Keratinocyte (primary cell): ENCODE measurements around the gene PLCB3. TPM values are rescaled to one million over a fixed set of nuclear protein-coding genes. Genes with fewer than 3 reads are reported as not detected.
A peak's percentile ranks its signal among the peaks of the same experiment; 100 is the strongest.

Experiments
- DNase-seq: peaks from one replicate; pipeline ENCODE4 v3.0.0-alpha.2; 2011; ENCODE audit warnings: low read depth, missing footprints, low spot score
- FAIRE-seq: peaks from 2 replicates; lab custom pipeline; 2011; peaks lifted over from hg19 to GRCh38; lab: Jason Lieb, UNC
- H2AFZ ChIP-seq: 2 replicates; pipeline ENCODE4 v1.6.0; 2012; ENCODE audit warnings: low read length, control low read depth, inconsistent platforms; ENCODE audit not compliant: control insufficient read depth
- H3K27ac ChIP-seq: 2 replicates; pipeline ENCODE4 v1.5.1; 2011; ENCODE audit warnings: low read length; ENCODE audit not compliant: control insufficient read depth, insufficient read depth
- H3K27me3 ChIP-seq: 3 replicates; pipeline ENCODE4 v1.6.0; 2011; ENCODE audit warnings: low read length; ENCODE audit not compliant: control insufficient read depth, insufficient read depth; ENCODE audit errors: extremely low read depth
- H3K36me3 ChIP-seq, 2 experiments: 2 replicates in 1 of 2; 3 replicates in 1 of 2; pipeline ENCODE4 v1.5.1; 2011; ENCODE audit warnings: low read length in 2 of 2, mild to moderate bottlenecking in 1 of 2; ENCODE audit not compliant: control insufficient read depth in 2 of 2, insufficient read depth in 2 of 2; ENCODE audit errors: extremely low read depth in 1 of 2
- H3K4me1 ChIP-seq: 3 replicates; pipeline ENCODE4 v1.5.1; 2011; ENCODE audit warnings: low read length; ENCODE audit not compliant: control insufficient read depth, insufficient read depth; ENCODE audit errors: extremely low read depth
- H3K4me2 ChIP-seq: 3 replicates; pipeline ENCODE4 v1.6.0; 2011; ENCODE audit warnings: low read depth, low read length; ENCODE audit not compliant: control insufficient read depth, insufficient read depth; ENCODE audit errors: extremely low read depth
- H3K4me3 ChIP-seq, 3 experiments: fragments of 200-600 bp in 1 of 3; sonication (generic) in 1 of 3; 2 replicates in 2 of 3; 3 replicates in 1 of 3; pipeline ENCODE4 v1.5.1; 2011 to 2016; ENCODE audit warnings: low read length in 3 of 3, mild to moderate bottlenecking in 3 of 3, control low read depth in 2 of 3, inconsistent platforms in 1 of 3, low read depth in 1 of 3, mixed read lengths in 1 of 3, mixed run types in 1 of 3, moderate library complexity in 1 of 3; ENCODE audit not compliant: control insufficient read depth in 2 of 3, insufficient read depth in 2 of 3; ENCODE audit errors: extremely low read depth in 1 of 3
- H3K79me2 ChIP-seq: 2 replicates; pipeline ENCODE4 v1.6.0; 2012; ENCODE audit warnings: low read length; ENCODE audit not compliant: control insufficient read depth, insufficient read depth
- H3K9ac ChIP-seq: 3 replicates; pipeline ENCODE4 v1.6.0; 2011; ENCODE audit warnings: low read length; ENCODE audit not compliant: control insufficient read depth, insufficient read depth; ENCODE audit errors: extremely low read depth
- H3K9me1 ChIP-seq: 3 replicates; pipeline ENCODE4 v1.6.0; 2011; ENCODE audit warnings: low read length; ENCODE audit not compliant: control insufficient read depth, insufficient read depth; ENCODE audit errors: extremely low read depth
- H3K9me3 ChIP-seq: 2 replicates; pipeline ENCODE4 v1.5.1; 2012; ENCODE audit warnings: low read depth, low read length; ENCODE audit not compliant: control insufficient read depth
- H4K20me1 ChIP-seq: 3 replicates; pipeline ENCODE4 v1.6.0; 2011; ENCODE audit warnings: low read length; ENCODE audit not compliant: control insufficient read depth, insufficient read depth; ENCODE audit errors: extremely low read depth
- EZH2 ChIP-seq: IDR thresholded peaks from one replicate; pipeline ENCODE4 v1.6.1; 2012; ENCODE audit warnings: inconsistent platforms, mild to moderate bottlenecking, low read length, moderate library complexity
- dilution Hi-C: fragments of 300-500 bp; cut with MboI; formaldehyde crosslinking; loops from one replicate; pipeline ENCODE4 v1.7.0; 2020; ENCODE audit warnings: low sequenced_read_pairs; ENCODE audit not compliant: extremely low pct_ligation_motif_present
- polyA plus RNA-seq, 5 experiments: library from polyadenylated mRNA; depleted of rRNA in 3 of 5; stranded (reverse) in 3 of 5; stranded (forward) in 1 of 5; unstranded in 1 of 5; fragments of >200 nt; gene quantifications; 1 replicate in 1 of 5; 2 replicates in 3 of 5; 3 replicates in 1 of 5; pipeline versions ENCODE4 v1.2.1 to v1.2.3, GENCODE V29; 2011 to 2012; ENCODE audit warnings: missing spikeins in 2 of 5, low read depth in 1 of 5, low replicate concordance in 1 of 5
- TF ChIP-seq, protein P1 (sequence below), 3 experiments: IDR thresholded peaks in 1 of 3; conservative IDR thresholded peaks in 1 of 3; optimal IDR thresholded peaks in 1 of 3; 2 replicates in 2 of 3; 3 replicates in 1 of 3; pipeline versions ENCODE3 to v1.5.1; 2011; ENCODE audit warnings: low read length in 3 of 3, mild to moderate bottlenecking in 3 of 3, moderate library complexity in 2 of 3, control low read depth in 1 of 3, inconsistent platforms in 1 of 3; ENCODE audit not compliant: insufficient read depth in 2 of 3; ENCODE audit errors: extremely low read depth in 1 of 3

The PLCB3 gene
- polyA plus RNA-seq, 1 donor (not counting 4 experiments of a cell fraction or from before 2014, with no cell fraction given) = 32.5 TPM

DNA sequence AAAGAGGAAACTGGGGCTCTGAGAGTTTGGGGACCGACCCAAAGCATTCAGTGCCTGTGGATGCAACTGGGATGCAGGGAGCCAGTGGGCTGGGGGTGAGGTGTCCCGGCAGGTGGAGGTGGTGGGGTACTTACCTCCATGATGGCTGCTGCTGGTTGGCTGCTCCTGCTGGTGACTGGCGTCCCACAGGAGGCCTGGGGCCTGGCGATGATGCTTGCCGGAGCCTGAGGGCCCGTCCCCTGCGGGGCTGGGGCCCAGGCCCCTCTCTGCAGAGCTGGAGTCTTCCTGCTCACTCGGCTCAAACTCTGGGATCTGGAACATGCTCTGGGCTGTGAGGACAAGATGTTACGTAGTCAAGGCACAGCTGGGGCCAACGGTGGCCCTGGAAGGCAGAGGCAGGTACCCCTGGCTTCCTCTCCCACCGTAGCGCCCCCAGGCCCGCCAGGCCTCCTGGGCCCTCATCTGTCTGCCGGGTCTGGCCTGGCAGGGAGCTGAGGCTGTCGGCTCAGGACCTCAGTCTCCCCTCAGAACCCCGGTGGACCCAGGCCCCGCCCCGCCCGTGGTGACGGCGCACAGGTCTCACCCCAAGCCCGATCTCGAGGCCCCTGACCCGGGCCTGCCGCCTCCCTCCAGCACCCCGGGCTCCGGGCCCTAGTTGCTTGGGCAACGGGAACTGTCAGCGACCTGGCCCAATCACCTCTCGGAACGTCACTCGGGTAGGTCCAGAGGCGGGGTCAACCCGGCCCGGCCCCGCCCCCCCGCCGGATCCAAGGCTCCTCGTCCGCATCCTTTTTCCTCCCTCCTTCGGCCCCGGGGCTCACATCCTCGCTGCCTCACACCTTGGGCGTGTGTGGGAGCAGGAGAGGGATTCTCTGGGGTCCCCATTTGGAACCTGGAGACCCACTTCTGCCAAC, 33.0 kb downstream of the PLCB3 start, which contains the start of gene BAD:
Gene BAD, minus strand, starts transcription at position 618 of the 914 bp plus-strand sequence. Its CDS starts 297 bp downstream, at position 321.
- Histone ChIP-seq H3K4me2 (peak within 1 kb of the TSS; percentile 98), H3K9me3 (no peaks in the 10 kb centered on the region), H3K36me3 (peaks cover 8 to 10% of the 10 kb centered on the region in 2 experiments), H3K4me1 (peaks cover 11% of the 10 kb centered on the region), H3K9ac (peak within 1 kb of the TSS; percentile 92), H4K20me1 (no peaks in the 10 kb centered on the region), H3K9me1 (no peaks in the 10 kb centered on the region), H3K27me3 (no peaks in the 10 kb centered on the region), H3K4me3 (peak within 1 kb of the TSS; percentile 72 to 92 (median 91)), H3K27ac (peak within 1 kb of the TSS; percentile 92), H2AFZ (peak within 1 kb of the TSS; percentile 73), H3K79me2 (peaks cover 11% of the 10 kb centered on the region)
- DNase-seq (no peak), FAIRE-seq (peak; percentile 55)
- dilution Hi-C loops = no loop called here
- no peak for TF ChIP-seq EZH2
- TF ChIP-seq, protein P1, sequence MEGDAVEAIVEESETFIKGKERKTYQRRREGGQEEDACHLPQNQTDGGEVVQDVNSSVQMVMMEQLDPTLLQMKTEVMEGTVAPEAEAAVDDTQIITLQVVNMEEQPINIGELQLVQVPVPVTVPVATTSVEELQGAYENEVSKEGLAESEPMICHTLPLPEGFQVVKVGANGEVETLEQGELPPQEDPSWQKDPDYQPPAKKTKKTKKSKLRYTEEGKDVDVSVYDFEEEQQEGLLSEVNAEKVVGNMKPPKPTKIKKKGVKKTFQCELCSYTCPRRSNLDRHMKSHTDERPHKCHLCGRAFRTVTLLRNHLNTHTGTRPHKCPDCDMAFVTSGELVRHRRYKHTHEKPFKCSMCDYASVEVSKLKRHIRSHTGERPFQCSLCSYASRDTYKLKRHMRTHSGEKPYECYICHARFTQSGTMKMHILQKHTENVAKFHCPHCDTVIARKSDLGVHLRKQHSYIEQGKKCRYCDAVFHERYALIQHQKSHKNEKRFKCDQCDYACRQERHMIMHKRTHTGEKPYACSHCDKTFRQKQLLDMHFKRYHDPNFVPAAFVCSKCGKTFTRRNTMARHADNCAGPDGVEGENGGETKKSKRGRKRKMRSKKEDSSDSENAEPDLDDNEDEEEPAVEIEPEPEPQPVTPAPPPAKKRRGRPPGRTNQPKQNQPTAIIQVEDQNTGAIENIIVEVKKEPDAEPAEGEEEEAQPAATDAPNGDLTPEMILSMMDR (optimal IDR thresholded peaks at IDR 0.05 in 1 of 3, IDR thresholded peaks at IDR 0.05 in 1 of 3, conservative IDR thresholded peaks at IDR 0.05 in 1 of 3; ENCODE audit: extremely low read depth in 1 of 3, insufficient read depth in 2 of 3, low read length in 3 of 3) = no peak

DNA sequence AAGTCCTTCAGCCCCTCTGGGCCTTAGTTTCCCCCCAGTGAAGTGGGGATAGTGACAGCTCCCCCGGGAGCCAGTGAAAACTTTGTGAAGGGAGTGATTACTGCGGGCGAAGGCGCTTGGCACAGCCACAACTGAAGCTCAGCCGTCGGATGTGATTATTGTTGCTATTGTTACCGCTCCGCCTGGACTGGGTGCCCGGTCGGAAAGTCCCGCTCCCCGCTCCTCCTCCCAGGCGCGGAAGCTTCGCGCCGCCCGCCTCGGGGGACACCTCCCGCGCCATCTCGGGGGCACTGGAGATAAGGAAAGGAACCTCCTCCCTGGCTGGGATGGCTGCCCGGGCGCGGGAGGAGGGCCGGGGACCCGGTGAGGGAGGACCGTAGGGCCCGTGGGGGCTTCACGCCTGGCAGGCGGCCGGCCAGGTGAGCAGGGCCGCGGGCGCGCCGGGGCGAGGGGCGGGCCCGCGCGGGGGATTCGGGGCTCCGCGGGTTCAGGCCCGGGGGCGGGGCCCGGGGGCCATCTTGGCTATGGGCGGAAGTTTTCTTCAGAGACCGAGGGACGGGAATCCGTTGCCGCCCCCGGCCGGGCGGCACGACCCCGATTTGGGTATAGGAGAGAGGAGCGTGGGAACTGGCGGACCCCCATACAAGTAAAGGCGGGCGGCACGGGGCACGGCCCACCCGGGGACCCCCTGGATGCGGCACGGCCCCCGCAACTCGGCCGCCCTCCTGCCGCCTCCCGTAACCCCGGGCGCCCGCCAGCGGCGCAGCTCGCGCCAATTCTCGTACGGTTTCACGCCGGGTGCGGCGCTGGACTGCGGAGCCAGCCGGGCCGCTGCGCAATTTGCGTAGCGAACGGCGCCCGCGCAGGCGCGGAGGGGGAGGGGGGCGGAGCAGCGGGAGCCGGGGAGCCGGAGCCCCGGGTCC, 33.9 kb downstream of the PLCB3 start, which contains the start of gene GPR137:
Gene GPR137, plus strand, starts transcription at position 887 of the 923 bp plus-strand sequence. CDS start 677 bp downstream, outside the sequence.
- Histone ChIP-seq H4K20me1 (no peaks in the 10 kb centered on the region), H3K4me3 (peak within 1 kb of the TSS; percentile 72 to 92 (median 91)), H2AFZ (peak within 1 kb of the TSS; percentile 73), H3K9me3 (no peaks in the 10 kb centered on the region), H3K27me3 (no peaks in the 10 kb centered on the region), H3K27ac (peak within 1 kb of the TSS; percentile 92), H3K36me3 (peaks cover 10% of the 10 kb centered on the region in 2 experiments), H3K4me2 (peak within 1 kb of the TSS; percentile 98), H3K9me1 (no peaks in the 10 kb centered on the region), H3K79me2 (peaks cover 11% of the 10 kb centered on the region), H3K9ac (peak within 1 kb of the TSS; percentile 92), H3K4me1 (peaks cover 11% of the 10 kb centered on the region)
- dilution Hi-C loops = no loop called here
- no peak for FAIRE-seq
- no peak for DNase-seq
- TF ChIP-seq EZH2 = no peak
- TF ChIP-seq, protein P1 (optimal IDR thresholded peaks at IDR 0.05 in 1 of 3, IDR thresholded peaks at IDR 0.05 in 1 of 3, conservative IDR thresholded peaks at IDR 0.05 in 1 of 3; ENCODE audit: extremely low read depth in 1 of 3, insufficient read depth in 2 of 3, low read length in 3 of 3) = no peak
